GM04504 (cell line): ENCODE measurements around the gene COASY.
"Not testable (repeated sequence)": the region's sequence is repeated elsewhere in the genome, so short reads cannot be mapped to it uniquely, and the experiment has no call there.

Experiments
- DNase-seq: peaks from one replicate; pipeline ENCODE4 v3.0.0-alpha.2; 2012; ENCODE audit warnings: low read depth

Gene COASY

GRCh38 chr17:42553161-42553818 is 8.7 kb upstream of the COASY start:
- no peak for DNase-seq

- no peak for DNase-seq
Observed at GRCh38 chr17:42553866-42554249, 8.1 kb upstream of the COASY start.

GRCh38 chr17:42554250-42555121 is 7.5 kb upstream of the COASY start:
- DNase-seq = no peak

- no peak for DNase-seq
Observed at GRCh38 chr17:42555122-42555622, 6.8 kb upstream of the COASY start.

GRCh38 chr17:42555961-42556617 is 5.9 kb upstream of the COASY start:
- DNase-seq = not testable (repeated sequence)

GRCh38 chr17:42559075-42559474 is 2.9 kb upstream of the COASY start:
- no peak for DNase-seq

GRCh38 chr17:42560246-42560645 is 1.7 kb upstream of the COASY start:
- no peak for DNase-seq

GRCh38 chr17:42562388-42563142 is 617 bp downstream of the COASY start:
- DNase-seq = no peak

GRCh38 chr17:42563143-42563509 is 1.2 kb downstream of the COASY start:
- no peak for DNase-seq

GRCh38 chr17:42563543-42563942 is 1.6 kb downstream of the COASY start:
- no peak for DNase-seq

GRCh38 chr17:42563950-42564349 is 2.0 kb downstream of the COASY start:
- no peak for DNase-seq

- no peak for DNase-seq
Observed at GRCh38 chr17:42564815-42565522, 3.0 kb downstream of the COASY start.

GRCh38 chr17:42565523-42566214 is 3.7 kb downstream of the COASY start:
- DNase-seq = no peak

GRCh38 chr17:42566215-42566882 is 4.4 kb downstream of the COASY start:
- no peak for DNase-seq

GRCh38 chr17:42566883-42567573 is 5.1 kb downstream of the COASY start, which contains the start of gene MLX:
Gene MLX (plus strand): TSS chr17:42567100. CDS start chr17:42567125, 25 bp downstream.
- DNase-seq = peak; percentile 78

- no peak for DNase-seq
Observed at GRCh38 chr17:42568341-42569111, 6.6 kb downstream of the COASY start.

- no peak for DNase-seq
Observed at GRCh38 chr17:42571435-42572225, 9.7 kb downstream of the COASY start.

GRCh38 chr17:42573095-42573494 is 11.1 kb downstream of the COASY start:
- no peak for DNase-seq
